ENCODE data around the gene RAD23B. TPM values are rescaled to one million over a fixed set of nuclear protein-coding genes. Genes with fewer than 3 reads are reported as not detected.

Gene RAD23B
- total and polyA plus RNA-seq, 2 of the 13 experiments (the other 11 are each of a cell fraction or from before 2014, with no cell fraction given), result 133 to 156 TPM

DNA sequence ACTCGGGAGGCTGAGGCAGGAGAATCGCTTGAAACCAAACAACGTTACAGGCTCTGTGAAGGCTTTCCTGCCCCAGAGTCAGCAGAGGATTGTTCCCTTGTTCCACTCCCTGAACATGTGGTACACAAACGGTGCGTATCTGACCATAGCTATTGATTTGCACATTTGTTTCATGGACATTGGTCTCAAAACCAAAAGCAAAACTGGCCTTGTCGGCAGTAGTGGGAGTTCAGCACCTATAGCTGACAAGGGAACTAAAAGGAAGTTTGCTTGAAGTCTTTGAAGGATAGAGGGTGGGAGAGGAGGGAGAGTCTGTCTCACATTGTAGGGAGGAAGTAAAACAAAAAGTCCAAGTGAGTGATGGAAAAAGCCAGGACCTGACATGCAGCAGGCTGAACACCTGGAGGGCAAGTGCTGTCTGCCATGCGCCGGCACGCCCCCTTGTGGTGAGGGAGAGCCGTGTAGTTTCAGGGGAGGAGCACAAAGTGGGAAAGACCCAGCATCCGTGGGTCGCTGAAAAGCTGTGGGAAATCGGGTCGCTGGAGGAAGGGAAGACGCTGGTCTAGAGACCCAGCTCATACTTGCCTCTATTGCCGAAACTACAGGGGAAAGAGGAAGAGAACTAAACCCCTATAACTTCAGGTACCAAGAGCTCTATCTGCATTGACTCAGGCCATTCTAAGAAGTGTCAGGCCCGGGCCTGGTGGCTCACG is 58.0 kb downstream of the RAD23B start (continued):
- TF ChIP-seq, protein P1, sequence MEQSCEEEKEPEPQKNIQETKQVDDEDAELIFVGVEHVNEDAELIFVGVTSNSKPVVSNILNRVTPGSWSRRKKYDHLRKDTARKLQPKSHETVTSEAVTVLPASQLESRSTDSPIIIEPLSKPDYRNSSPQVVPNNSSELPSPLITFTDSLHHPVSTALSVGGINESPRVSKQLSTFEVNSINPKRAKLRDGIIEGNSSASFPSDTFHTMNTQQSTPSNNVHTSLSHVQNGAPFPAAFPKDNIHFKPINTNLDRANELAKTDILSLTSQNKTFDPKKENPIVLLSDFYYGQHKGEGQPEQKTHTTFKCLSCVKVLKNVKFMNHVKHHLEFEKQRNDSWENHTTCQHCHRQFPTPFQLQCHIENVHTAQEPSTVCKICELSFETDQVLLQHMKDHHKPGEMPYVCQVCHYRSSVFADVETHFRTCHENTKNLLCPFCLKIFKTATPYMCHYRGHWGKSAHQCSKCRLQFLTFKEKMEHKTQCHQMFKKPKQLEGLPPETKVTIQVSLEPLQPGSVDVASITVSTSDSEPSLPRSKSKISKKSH (CRISPR knock-in tag; IDR thresholded peaks at IDR 0.05; ENCODE audit: borderline replicate concordance), result no peak
- no peak for TF ChIP-seq FOXK1 (CRISPR knock-in tag; IDR thresholded peaks at IDR 0.05; ENCODE audit: borderline replicate concordance, low read depth)
- TF ChIP-seq DNMT3B (CRISPR knock-in tag; conservative IDR thresholded peaks at IDR 0.05), result no peak
- TF ChIP-seq BATF2 (CRISPR knock-in tag; IDR thresholded peaks at IDR 0.05), result no peak
- no peak for TF ChIP-seq SP4 (CRISPR knock-in tag; IDR thresholded peaks at IDR 0.05)
- TF ChIP-seq ZNF543 (CRISPR knock-in tag; IDR thresholded peaks at IDR 0.05), result no peak
- TF ChIP-seq NCOA1 (CRISPR knock-in tag; IDR thresholded peaks at IDR 0.05), result no peak
- TF ChIP-seq ZNF337 (CRISPR knock-in tag; IDR thresholded peaks at IDR 0.05; ENCODE audit: borderline replicate concordance, low read depth), result no peak; the same call in 1 of the 2 replicates
- no peak for TF ChIP-seq ZFAT (CRISPR knock-in tag; conservative IDR thresholded peaks at IDR 0.05)
- no peak for TF ChIP-seq SETDB1 (CRISPR knock-in tag; IDR thresholded peaks at IDR 0.05; ENCODE audit: borderline replicate concordance)
- no peak for TF ChIP-seq PITX1 (CRISPR knock-in tag; IDR thresholded peaks at IDR 0.05)
- no peak for TF ChIP-seq ZNF773 (CRISPR knock-in tag; IDR thresholded peaks at IDR 0.05; ENCODE audit: borderline replicate concordance)
- 0 out of 2 replicates have a peak, but pooled peaks have one; percentile 54 for TF ChIP-seq CAMTA2 (CRISPR knock-in tag; IDR thresholded peaks at IDR 0.05; ENCODE audit: borderline replicate concordance)
- TF ChIP-seq ZNF761 (CRISPR knock-in tag; conservative IDR thresholded peaks at IDR 0.05), result no peak
- TF ChIP-seq, protein P2, sequence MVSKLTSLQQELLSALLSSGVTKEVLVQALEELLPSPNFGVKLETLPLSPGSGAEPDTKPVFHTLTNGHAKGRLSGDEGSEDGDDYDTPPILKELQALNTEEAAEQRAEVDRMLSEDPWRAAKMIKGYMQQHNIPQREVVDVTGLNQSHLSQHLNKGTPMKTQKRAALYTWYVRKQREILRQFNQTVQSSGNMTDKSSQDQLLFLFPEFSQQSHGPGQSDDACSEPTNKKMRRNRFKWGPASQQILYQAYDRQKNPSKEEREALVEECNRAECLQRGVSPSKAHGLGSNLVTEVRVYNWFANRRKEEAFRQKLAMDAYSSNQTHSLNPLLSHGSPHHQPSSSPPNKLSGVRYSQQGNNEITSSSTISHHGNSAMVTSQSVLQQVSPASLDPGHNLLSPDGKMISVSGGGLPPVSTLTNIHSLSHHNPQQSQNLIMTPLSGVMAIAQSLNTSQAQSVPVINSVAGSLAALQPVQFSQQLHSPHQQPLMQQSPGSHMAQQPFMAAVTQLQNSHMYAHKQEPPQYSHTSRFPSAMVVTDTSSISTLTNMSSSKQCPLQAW (CRISPR knock-in tag; IDR thresholded peaks at IDR 0.05), result no peak
- TF ChIP-seq, protein P3, sequence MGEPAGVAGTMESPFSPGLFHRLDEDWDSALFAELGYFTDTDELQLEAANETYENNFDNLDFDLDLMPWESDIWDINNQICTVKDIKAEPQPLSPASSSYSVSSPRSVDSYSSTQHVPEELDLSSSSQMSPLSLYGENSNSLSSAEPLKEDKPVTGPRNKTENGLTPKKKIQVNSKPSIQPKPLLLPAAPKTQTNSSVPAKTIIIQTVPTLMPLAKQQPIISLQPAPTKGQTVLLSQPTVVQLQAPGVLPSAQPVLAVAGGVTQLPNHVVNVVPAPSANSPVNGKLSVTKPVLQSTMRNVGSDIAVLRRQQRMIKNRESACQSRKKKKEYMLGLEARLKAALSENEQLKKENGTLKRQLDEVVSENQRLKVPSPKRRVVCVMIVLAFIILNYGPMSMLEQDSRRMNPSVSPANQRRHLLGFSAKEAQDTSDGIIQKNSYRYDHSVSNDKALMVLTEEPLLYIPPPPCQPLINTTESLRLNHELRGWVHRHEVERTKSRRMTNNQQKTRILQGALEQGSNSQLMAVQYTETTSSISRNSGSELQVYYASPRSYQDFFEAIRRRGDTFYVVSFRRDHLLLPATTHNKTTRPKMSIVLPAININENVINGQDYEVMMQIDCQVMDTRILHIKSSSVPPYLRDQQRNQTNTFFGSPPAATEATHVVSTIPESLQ (CRISPR knock-in tag; conservative IDR thresholded peaks at IDR 0.05), result no peak
- TF ChIP-seq MTA1 (CRISPR knock-in tag; IDR thresholded peaks at IDR 0.05; ENCODE audit: borderline replicate concordance), result peak; percentile 56; the same call in 1 of the 2 replicates
- no peak for TF ChIP-seq EP300 (IDR thresholded peaks at IDR 0.05; ENCODE audit: low read depth in 2 of 2, low read length in 2 of 2)
- TF ChIP-seq EP300 (CRISPR knock-in tag; IDR thresholded peaks at IDR 0.05; ENCODE audit: borderline replicate concordance), result 0 out of 2 replicates have a peak, but pooled peaks have one; percentile 31
- TF ChIP-seq ZNF329 (CRISPR knock-in tag; IDR thresholded peaks at IDR 0.05; ENCODE audit: low read depth), result no peak
- TF ChIP-seq ZNF766 (CRISPR knock-in tag; IDR thresholded peaks at IDR 0.05; ENCODE audit: borderline replicate concordance), result no peak; the same call in 1 of the 2 replicates
- TF ChIP-seq ZNF354B (CRISPR knock-in tag; IDR thresholded peaks at IDR 0.05), result no peak
- TF ChIP-seq FOXJ3 (CRISPR knock-in tag; IDR thresholded peaks at IDR 0.05; ENCODE audit: borderline replicate concordance), result no peak
- no peak; the same call in 1 of the 2 replicates for TF ChIP-seq POLR2AphosphoS5 (IDR thresholded peaks at IDR 0.05; ENCODE audit: low read depth, low read length)
- no peak for TF ChIP-seq HCFC1 (IDR thresholded peaks at IDR 0.05; ENCODE audit: low read depth, low read length)

Measured in HepG2 (cell line).